22Rv1 (cell line): ENCODE measurements around the gene FCHO2.

Experiments used
- H3K27ac ChIP-seq: fragments of 450-650 bp; 2 replicates; pipeline ENCODE4 v1.5.1; 2017
- CTCF ChIP-seq: fragments of 450-650 bp; IDR thresholded peaks from 2 replicates; pipeline ENCODE4 v1.5.1; 2017; ENCODE audit warnings: mild to moderate bottlenecking
- ZFX ChIP-seq: fragments of 450-650 bp; IDR thresholded peaks from 2 replicates; pipeline ENCODE4 v1.6.1; 2017; ENCODE audit warnings: antibody characterized with exemption, borderline replicate concordance

The FCHO2 gene

GRCh38 chr5:73027361-73027760, 71.5 kb downstream of the FCHO2 start:
- TF ChIP-seq CTCF (no peak), ZFX (no peak)
- no peak overlapping the region for H3K27ac ChIP-seq

DNA sequence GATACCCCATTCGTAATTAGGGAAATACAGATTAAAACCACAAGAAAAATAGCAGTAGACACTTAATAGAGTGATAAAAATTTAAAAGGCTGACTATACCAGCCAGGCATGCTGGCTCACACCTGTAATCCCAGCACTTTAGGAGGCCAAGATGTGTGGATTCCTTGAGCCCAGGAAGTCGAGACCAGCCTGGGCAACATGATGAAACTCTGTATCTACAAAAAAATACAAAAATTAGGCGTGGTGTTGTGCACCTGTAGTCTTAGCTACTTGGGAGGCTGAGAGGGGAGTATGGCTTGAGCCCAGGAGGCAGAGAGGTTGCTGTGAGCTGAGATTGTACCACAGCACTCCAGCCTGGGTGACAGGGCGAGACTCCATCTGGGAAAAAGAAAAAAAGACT, 72.0 kb downstream of the FCHO2 start:
- TF ChIP-seq ZFX = no peak
- TF ChIP-seq CTCF = no peak

GRCh38 chr5:73028991-73029595, 73.3 kb downstream of the FCHO2 start:
- H3K27ac ChIP-seq = no peak overlapping the region
- no peak for TF ChIP-seq CTCF
- TF ChIP-seq ZFX = no peak

More for the DNA sequence above, 72.0 kb downstream of the FCHO2 start:
- H3K27ac ChIP-seq = no peak overlapping the region

DNA sequence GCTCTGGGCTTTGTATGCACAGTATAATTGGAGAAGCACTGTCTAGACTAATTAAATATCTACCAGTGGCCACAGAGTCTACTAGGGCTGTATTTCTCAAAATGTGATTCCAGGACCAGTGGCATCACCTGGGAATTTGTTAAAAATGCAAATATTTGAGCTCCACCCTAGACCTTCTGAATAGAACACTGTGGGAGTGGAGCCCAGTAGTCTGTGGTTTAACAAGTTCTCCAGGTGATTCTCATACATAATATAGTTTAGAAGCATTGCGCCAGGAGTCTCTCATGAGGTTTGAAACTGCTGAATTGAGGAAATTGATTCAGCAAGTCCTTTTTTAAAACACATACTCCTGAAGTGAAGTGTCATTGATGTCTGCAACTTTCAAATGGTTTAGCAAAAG, 74.7 kb downstream of the FCHO2 start:
- H3K27ac ChIP-seq = no peak overlapping the region

DNA sequence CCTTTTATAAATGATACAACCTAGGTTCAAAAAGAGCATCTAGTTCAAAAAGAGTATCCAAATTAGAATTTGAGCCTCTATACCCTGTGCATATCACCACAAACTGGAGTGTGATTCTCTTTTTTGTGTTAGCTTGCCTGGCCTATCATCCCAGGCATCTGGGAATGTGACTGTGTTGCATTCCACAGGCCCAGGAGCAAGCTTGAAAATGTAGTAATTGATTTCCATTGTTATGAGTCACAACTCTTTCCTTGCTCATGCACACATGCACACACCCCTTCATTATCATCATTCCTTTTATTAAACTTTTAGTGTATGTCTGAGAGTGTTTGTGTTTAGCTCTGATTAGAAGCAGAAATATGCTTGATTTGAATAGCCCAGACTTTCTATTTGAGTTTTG, 75.2 kb downstream of the FCHO2 start:
- no peak overlapping the region for H3K27ac ChIP-seq
- no peak for TF ChIP-seq CTCF
- TF ChIP-seq ZFX = no peak

More for the DNA sequence above, 74.7 kb downstream of the FCHO2 start:
- TF ChIP-seq CTCF (no peak), ZFX (no peak)

DNA sequence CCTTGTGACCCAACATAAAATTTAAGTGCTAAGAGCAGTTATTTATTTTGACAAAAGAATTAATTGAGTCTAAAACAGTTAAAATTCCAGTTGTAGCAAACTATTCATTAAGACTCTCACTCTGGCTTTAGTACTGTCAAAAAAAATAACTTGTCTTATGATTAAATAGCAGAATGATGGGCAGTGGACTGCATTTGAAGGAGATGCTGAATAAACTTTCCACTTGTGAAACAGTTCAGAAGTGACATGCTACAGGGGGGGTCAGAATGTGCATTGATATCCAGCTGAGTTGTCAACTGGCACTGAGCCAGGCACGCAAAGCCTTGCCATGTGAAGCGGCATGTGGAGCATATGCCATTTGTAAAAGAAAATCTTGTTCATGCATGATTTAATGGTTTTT, 76.0 kb downstream of the FCHO2 start:
- no peak for TF ChIP-seq CTCF
- TF ChIP-seq ZFX = no peak
- H3K27ac ChIP-seq = no peak overlapping the region

DNA sequence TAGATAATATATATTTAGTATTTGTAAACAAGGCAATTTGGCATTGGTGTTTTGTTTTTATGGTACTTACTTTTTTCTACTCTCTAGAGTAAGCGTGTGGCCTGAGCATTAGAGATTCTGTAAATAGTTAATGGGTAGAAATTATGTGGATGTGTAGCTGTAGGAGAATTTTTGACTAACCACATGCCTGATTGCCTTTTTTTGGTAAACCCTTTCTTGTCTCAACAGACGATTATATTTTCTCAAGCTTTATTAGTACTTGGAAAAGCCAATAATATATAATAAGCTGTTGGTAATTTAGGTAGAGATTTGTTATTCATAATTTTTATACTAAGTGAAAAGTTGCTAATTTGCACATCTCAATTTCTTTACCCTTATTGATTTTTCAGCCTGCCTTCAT, 76.8 kb downstream of the FCHO2 start:
- TF ChIP-seq CTCF (no peak), ZFX (no peak)
- no peak overlapping the region for H3K27ac ChIP-seq
